Keratinocyte (primary cell): ENCODE results near the gene LACTB.

Source experiments
- EZH2 ChIP-seq: IDR thresholded peaks from one replicate; pipeline ENCODE4 v1.6.1; 2012; ENCODE audit warnings: inconsistent platforms, mild to moderate bottlenecking, low read length, moderate library complexity
- TF ChIP-seq, protein P1 (sequence below), 3 experiments: IDR thresholded peaks in 1 of 3; conservative IDR thresholded peaks in 1 of 3; optimal IDR thresholded peaks in 1 of 3; 2 replicates in 2 of 3; 3 replicates in 1 of 3; pipeline versions ENCODE3 to v1.5.1; 2011; ENCODE audit warnings: low read length in 3 of 3, mild to moderate bottlenecking in 3 of 3, moderate library complexity in 2 of 3, control low read depth in 1 of 3, inconsistent platforms in 1 of 3; ENCODE audit not compliant: insufficient read depth in 2 of 3; ENCODE audit errors: extremely low read depth in 1 of 3

DNA sequence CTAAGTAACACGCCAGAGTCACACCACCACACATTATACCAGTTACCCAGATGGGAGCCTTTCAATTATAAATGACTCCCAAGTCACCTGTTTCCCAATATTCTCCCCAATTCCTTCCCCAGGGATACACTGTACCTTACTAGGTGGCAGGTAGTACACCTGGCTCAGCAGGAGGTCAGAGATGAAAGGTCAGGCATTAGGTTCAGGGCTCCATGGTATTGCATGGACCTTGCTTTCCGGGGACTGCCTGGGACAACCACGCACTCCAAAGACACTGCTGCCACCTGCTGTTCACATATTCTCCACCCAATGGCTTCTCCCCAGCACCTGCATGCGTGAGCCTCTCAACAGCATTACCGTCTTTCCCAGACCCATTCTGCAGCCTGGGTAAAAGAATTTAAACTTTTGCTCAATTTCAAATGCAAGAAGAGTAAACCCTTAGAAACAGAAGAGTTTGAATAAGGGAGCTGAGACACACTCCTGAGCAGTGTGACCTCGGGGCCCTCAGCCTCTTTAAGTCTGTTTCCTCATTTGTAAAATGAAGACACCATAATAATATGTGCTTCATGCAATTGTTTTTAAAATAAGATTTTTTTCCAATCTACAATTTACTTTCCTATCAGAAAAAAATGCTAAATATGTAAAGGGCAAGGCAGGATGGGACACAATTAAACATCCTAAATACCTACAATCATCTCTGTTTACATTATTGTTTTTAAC is 28.0 kb upstream of the LACTB start:
- TF ChIP-seq, protein P1, sequence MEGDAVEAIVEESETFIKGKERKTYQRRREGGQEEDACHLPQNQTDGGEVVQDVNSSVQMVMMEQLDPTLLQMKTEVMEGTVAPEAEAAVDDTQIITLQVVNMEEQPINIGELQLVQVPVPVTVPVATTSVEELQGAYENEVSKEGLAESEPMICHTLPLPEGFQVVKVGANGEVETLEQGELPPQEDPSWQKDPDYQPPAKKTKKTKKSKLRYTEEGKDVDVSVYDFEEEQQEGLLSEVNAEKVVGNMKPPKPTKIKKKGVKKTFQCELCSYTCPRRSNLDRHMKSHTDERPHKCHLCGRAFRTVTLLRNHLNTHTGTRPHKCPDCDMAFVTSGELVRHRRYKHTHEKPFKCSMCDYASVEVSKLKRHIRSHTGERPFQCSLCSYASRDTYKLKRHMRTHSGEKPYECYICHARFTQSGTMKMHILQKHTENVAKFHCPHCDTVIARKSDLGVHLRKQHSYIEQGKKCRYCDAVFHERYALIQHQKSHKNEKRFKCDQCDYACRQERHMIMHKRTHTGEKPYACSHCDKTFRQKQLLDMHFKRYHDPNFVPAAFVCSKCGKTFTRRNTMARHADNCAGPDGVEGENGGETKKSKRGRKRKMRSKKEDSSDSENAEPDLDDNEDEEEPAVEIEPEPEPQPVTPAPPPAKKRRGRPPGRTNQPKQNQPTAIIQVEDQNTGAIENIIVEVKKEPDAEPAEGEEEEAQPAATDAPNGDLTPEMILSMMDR (optimal IDR thresholded peaks at IDR 0.05 in 1 of 3, IDR thresholded peaks at IDR 0.05 in 1 of 3, conservative IDR thresholded peaks at IDR 0.05 in 1 of 3; ENCODE audit: extremely low read depth in 1 of 3, insufficient read depth in 2 of 3, low read length in 3 of 3), result peak; percentile 88 to 98 (median 95)
- TF ChIP-seq EZH2, result no peak
